HL-60/S4 treated with retinoic acid at 250 ng/mL for 4 days and 3 days (cell line): ENCODE results near the gene HACE1.
"Not testable (repeated sequence)": the region's sequence is repeated elsewhere in the genome, so short reads cannot be mapped to it uniquely, and the experiment has no call there.

Experiments used
- in situ Hi-C: fragments of 300-500 bp; cut with MboI; formaldehyde crosslinking; loops from 2 replicates; pipeline ENCODE4 v1.7.0; 2022; ENCODE audit warnings: low sequenced_read_pairs

Gene HACE1

DNA sequence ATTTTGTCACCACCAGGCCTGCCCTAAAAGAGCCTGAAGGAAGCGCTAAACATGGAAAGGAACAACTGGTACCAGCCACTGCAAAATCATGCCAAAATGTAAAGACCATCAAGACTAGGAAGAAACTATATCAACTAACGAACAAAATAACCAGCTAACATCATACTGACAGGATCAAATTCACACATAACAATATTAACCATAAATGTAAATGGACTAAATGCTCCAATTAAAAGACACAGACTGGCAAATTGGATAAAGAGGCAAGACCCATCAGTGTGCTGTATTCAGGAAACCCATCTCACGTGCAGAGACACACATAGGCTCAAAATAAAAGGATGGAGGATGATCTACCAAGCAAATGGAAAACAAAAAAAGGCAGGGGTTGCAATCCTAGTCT, 120.6 kb downstream of the HACE1 start:
- in situ Hi-C loops = not testable (repeated sequence)

DNA sequence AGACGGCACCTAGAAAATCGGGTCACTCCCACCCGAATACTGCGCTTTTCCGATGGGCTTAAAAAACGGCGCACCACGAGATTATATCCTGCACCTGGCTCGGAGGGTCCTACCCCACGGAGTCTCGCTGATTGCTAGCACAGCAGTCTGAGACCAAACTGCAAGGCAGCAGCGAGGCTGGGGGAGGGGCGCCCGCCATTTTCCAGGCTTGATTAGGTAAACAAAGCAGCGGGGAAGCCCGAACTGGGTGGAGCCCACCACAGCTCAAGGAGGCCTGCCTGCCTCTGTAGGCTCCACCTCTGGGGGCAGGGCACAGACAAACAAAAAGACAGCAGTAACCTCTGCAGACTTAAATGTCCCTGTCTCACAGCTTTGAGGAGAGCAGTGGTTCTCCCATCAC, 122.2 kb downstream of the HACE1 start:
- in situ Hi-C loops = not testable (repeated sequence)

DNA sequence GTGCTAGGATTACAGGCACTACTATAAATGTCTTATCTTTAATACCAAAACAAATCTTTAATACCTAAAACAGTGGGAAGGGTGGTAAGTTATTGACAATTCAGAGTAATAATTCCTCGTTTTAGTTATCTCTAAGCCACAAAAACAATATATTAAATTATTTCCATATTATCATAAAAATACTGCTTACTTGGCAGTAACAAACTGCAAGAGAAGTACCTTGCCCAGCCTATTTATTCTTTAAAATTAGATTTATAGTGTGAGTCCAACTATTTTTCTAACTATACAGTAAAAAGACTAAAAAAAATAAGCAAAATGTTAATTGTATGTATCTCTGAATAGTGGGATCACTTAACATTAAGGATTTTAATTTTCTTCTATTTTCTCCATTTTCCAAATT, 123.2 kb downstream of the HACE1 start:
- in situ Hi-C loops = no loop called here

DNA sequence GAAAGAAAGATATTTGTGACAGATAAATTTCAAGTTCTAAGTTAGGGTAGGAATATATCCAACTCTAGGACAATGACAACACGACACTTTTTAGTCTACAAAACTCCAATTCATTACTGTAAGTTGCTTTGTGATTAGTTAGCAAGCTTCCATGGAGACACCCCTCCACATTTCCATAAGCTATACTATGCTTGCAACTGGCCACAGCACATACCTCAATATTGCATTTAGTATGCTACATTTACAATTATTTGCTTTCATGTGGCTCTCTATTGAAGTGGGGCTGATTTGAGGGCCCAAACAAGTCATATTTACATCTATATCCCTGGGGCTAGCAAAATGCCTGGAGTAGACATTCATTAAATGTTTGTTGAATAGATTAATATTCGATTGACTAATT, 129.3 kb downstream of the HACE1 start:
- in situ Hi-C loops = no loop called here

DNA sequence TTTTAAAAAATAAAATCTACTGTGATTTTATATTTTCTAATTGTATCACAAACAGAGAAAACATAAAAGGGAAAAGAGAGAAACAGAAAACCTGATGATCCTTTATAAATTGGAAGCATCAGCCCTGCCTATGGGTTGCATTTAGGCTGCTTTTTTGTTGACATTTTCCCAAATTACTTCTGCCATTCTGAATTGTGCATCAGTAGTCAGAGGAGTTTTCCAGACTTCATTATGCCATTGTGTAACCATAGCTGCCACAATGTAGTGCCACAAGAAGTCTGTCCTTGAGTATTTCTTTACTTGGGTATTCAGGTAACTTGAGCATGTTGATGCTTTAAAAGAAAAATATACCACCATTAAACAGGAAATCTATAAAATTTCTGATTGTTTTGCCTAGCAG, 130.3 kb downstream of the HACE1 start:
- in situ Hi-C loops = no loop called here

DNA sequence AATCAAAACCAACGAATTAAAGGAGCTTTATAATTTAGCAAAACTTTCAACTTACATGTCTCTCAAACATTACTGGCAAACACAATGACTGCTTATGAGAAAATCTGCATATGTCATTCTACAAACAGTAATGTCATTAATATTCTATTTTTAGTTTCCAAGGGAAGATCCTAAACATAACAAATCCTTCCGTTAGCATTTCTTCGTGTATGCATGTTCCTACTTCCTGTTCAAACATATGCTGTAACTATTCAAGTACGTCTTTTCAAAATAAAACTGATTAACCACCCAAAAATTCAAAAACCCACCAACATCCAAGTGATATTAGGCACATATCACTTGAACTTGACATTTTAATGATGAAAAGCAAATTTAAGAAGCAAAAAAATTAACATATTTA, 131.3 kb downstream of the HACE1 start:
- in situ Hi-C loops = no loop called here

DNA sequence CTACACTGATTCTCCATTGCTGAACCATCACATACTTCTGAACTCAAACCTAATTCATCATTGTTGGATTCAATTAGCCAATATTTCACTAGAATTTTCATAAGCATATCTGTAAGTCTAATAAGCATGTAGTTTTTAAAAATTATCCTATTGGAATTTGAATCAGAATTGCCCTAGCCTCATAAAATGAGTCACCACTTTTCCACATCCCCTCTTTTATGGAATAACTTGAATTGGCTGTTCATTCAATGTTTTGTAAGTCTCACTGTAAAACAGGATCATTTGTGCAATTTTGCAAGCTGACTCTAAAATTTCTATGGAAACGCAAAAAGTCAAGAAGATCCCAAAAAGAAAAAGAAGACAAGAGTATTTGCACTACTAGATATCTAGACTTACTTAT, 141.0 kb downstream of the HACE1 start:
- in situ Hi-C loops = no loop called here

DNA sequence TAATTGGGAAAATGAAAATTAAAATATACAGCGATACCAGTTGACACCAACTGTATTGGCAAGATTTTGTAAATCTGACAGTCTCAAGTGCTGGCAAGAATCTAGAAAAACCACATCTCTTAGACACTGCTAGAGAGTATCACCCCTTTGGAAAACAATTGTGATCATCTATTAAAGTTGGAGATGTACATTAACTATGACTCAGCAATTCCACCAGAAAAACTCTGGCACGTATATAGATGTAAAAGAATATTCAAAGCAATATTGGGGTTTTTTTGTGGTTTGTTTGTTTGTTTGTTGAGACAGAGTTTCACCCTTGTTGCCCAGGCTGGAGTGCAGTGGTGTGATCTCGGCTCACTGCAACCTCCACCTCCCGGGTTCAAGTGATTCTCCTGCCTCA, 142.9 kb downstream of the HACE1 start:
- in situ Hi-C loops = no loop called here

DNA sequence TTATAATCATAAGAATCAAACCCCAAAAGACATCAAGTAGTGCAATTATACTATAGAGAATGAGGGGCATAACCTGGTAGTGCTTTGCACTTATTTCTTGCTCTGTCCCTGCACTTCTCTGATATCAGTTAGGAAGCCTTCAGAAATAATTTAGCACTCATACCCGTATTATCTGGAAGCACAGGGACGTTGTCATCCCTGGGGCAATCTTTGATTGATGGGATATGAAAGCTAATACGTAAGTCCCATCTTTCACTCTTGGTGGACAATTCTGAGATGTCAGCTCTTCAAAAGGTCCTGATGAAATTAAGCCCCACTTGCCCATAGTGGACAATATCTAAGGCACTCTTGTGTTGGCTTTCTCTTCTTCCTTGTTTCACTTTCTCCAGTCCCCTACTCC, 144.9 kb downstream of the HACE1 start:
- in situ Hi-C loops = no loop called here

DNA sequence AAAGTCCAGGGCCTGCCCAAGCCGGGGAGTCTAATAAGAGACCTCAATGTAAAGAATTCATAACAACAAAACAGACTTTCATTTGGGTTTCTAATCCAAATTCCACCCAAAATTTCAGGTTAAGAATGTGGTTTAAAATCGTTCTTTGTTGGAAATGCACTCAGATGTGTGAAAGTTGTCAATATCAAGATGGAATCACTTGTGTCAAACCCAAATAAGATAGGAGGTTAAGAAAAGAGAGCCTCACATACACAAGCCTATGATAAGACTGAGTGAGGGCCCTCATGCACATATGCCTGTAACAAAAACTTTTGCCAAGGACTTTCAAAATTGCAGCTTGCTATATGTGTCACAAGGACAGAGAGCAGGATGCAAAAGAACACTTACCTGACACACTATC, 145.7 kb downstream of the HACE1 start:
- in situ Hi-C loops = no loop called here

DNA sequence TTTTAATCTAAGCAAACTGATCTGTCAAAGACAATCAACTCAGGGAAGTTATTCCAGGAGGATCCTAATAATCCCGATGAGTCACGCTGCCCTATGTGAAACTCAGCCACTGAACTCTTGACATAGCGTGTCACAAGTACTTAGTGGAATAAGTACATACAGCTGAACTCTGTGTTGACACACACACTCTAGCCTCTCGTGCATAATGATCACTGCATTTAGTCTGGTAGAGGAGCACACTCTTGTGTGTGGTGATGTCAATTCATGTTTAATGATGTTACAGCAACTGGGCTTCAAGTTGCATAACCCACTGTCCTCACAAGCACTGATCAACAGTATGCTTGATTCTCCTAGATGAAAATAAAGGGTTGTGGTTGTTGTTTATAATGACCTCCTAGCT, 148.3 kb downstream of the HACE1 start:
- in situ Hi-C loops = no loop called here

DNA sequence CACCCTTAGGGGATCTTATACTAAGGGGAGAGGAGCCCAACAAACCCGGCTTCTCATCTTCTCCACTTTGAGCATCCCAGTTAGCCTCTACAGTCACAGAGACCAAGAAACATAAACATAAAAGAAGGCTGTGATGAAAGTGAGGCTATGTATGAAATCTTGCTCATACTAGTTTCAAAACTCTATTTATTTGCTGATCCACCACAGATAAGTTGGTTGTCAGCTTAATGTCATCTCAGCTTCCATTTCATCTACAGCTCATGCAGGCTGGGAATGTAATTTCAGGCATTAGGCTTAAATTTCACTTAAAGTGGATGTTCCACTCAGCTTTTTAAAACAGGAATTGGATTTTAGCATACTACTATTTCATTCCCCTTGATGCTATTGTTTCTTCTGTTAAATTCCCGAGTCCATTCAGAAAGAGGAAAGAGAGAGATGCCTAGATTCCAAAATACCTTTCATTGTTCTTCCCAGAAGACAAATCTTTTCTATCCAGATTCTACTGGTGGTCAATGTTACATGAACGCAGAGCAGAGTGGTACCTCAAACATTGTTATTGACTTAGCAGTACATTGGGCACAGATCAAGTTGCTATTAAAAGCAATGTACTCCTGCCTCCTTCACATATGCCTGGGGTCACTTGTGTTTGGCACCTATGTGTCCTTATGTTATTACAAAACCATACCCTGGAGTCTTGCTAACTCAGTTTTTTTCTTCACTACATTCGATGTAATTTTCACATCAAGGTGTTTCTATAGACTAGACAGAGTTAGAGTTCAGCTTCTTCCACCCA, 149.0 kb downstream of the HACE1 start:
- in situ Hi-C loops = no loop called here

DNA sequence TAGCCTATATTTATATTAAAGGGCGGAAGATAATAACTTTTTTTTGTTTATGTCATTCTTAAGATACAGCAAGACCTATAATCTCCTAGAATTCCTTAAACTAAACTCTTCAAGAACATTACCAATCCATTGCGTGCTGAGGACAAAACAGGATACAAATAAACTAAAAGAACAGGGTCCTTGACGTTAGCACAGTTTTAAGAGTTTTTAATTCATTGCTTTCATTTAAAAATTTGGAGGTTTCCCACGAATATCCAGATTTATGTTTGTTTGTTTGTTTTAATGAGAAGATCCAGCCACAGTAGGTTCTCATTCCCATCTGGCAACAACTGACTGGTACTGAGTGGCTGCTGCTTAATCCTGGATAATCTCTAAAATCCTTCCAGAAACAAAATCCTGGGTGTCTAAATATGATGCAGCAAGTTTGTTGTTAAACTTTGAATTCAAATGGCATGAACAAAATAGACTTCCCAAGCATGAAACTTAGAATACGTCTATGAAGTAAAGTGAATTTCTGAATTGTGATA, 153.7 kb downstream of the HACE1 start:
- in situ Hi-C loops = no loop called here

DNA sequence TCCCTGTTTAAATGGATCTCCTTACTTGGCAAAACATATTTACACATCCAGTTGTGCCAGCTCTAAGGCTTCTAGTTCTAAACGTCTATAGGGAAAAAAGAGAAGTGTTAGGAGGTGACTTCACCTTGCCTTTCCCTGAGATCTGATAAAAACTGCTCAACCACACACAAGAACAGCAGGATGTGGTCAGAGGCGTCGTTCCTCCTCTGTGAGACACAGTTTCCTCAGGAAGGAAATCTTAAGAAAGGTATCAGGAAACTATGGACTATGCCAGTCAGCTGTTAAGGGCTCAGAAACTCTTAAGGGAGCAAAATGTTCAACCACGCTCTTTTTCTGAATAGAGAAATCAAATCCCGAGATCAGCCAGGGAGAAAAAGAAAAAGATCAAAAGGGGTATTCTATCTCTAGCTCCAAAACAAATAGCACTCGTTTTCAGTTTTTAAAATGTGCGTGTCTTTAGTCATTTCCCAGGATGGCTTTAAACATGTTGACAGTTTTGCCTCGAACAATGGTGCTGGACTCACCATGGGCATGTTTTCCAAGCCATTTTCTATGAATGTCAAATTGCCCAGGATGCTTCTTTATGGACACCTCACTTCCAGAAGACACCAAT, 154.5 kb downstream of the HACE1 start:
- in situ Hi-C loops = no loop called here

DNA sequence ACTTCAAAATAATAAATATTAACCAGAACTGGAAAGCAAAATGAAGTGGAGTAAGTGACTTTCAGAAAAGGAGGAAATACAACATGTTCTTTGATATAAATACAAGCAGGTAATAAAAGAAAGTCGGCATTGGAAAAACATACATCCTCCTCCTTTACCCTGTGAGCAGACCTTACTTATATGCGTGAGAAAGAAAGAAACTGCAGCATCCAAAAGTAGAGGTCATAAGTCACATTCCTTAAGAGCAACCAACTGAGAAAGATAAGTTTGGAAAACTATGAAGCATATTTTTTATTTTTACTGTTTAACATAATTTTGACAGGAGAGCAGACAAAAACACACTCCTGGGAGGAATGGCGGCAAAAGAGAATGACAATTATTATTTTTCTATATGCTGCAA, 155.5 kb downstream of the HACE1 start:
- in situ Hi-C loops = no loop called here

DNA sequence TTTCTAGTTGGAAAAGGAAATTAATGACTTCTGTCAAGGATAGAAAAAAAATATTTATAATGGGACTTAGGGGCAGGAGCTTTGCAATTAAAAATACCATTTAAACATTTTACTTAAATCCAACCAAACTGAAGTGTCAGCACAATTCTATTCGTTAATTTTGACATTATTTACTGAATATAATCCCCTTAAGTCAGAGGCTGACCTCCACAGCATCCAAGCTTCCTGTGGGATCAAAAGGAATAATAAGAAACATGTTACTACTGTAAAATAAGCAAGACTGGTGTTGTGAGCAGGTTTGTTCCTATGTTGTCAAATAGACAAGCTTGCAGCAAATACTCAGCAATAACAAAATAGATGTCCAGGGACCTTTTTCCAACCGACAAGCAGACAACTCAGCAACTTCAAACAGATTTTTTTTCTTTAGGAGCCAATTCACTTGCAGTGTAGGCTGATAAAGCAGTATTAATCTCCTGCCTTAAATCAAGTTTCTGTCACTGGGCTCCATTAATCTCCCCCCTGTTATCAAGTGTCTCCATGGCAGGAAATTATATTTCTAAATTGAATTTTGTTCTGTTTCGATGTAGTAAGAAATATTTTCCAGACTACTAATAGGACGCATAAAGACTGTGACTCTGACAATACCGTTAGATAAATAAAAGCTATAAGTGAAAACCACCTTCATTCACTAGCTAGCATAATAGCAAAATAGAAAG, 157.4 kb downstream of the HACE1 start:
- in situ Hi-C loops = no loop called here

DNA sequence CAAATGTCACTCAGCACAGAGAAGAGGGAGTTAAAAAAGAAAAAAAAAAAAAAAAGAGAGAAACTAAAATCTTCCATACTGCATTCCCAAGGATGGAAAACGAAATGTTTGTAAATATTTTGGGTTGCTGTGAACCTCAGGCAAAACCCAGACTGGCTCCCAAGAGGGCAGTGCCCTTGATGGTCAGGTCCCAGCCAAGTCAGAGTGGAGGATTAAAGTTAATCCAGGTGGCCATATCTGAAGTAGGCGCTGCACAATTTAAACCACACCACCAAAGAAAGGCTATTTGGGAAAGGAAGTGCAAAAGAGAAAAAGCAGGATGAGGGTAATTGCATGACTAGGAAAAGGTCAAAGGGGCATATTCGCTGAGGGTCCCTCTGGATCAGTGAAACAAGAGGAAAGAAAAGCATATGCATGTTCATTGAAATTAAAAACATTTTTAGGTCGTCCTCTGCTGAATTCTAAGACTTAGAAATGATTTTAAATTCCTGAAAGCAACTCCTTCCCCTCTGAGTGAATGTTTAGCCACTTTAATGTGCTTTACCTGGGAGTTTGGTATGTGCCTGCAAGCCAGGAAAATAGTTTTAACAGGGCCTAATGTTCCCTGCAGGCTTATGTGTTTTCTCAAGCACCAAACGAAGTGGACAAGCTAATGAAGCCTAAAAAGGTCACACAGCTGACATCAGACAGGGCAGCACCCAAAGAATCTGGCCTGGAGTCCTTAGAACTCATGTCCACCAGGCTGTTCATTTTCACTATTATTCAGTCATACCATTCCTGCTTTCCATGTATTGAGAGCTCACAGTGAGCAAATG, 159.1 kb downstream of the HACE1 start:
- in situ Hi-C loops = no loop called here

DNA sequence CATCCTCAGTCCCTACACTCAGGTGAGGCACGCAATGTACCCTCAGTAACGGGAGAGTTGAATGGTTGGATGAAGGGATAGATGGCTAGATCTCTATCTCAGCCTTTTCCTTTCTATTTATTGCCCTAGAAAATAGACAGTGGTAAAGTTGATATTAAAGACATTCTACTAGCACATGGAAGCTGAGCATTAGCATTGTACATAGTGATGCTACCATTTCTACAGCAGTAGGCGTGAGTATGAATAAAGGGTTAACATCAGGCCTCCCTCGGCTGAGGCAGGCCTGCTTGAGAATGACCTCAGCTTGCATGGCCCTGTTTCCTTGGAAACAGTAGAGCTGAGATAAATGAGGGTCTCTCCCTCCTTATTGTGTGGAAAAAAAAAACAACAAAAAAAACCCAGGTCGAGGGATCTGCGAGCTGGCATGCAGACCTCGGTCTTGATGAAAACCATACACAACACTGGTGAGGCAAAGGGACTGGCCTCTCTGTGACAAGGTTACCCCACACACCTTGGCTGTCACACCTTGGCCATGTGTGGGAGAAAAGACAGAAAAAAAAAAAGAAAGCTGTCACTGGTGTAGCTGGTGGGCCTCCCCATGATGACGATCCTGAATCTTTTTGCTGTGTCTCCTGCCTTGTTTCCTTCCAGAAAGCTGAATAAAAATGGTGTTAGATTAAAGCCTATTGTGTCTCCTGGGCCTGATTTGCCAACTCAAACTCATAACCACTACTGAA, 160.0 kb downstream of the HACE1 start:
- in situ Hi-C loops = loop anchor here (25.0 kb wide), 1 partner anchor 363 kb away; no protein-coding TSS in a partner anchor

DNA sequence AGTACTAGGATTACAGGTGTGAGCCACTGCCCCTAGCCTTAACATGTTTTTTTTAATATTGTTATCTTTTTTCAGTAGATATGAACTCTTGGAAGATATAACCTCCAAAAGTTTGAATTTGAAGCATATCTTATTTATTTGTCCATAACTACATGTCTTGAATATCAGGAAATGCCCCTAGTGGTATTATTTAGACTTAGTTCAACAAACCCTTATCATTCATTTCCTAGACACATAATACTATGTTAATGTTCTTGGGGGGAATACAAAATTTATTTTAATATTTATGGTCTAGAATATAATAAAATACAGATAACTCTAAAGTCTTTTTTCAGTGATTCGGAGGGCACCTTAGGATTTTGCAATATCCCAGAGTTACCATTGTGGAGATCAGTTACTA, 160.7 kb downstream of the HACE1 start:
- in situ Hi-C loops = loop anchor here (25.0 kb wide), 1 partner anchor 363 kb away; no protein-coding TSS in a partner anchor

DNA sequence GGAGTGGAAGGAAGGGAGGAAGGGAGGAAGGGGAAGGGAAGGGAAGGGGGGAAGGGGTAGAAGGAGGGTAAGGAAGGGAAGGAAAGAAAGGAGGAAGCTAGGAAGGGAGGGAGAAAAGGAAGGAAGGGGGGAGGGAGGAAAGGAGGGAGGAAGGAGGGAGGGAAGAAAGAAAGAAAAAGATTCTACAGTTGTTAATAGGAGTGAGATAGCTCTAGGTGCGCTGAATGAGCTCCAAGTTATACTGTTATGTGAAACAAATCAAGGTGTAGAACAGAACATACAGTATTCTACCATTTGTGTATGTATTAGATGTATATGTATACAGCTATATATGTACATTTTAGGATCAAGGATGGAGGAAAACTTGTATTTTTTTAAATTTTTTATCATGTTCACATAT, 167.7 kb downstream of the HACE1 start:
- in situ Hi-C loops = loop anchor here (25.0 kb wide), 1 partner anchor 370 kb away; no protein-coding TSS in a partner anchor
